ENCODE results near the gene BTN1A1. TPM values are rescaled to one million over a fixed set of nuclear protein-coding genes. Genes with fewer than 3 reads are reported as not detected.
A peak's percentile ranks its signal among the peaks of the same experiment; 100 is the strongest.

BTN1A1 gene
- total and polyA plus RNA-seq, 9 of the 15 experiments (the other 6 are each of a cell fraction or from before 2014, with no cell fraction given), result 0.01 to 0.15 (median 0.06) TPM; not detected in 4

- TF ChIP-seq THAP12 (CRISPR knock-in tag; IDR thresholded peaks at IDR 0.05) (0 out of 2 replicates have a peak, but pooled peaks have one; percentile 47), PPARD (CRISPR knock-in tag; IDR thresholded peaks at IDR 0.05) (no peak), MAFG (tag; conservative IDR thresholded peaks at IDR 0.05) (no peak; the same call in 1 of the 2 replicates), USF1 (CRISPR knock-in tag; IDR thresholded peaks at IDR 0.05) (no peak), TAL1 (IDR thresholded peaks at IDR 0.05) (no peak; the same call in 1 of the 2 replicates), L3MBTL2 (IDR thresholded peaks at IDR 0.05) (peak; percentile 48; the same call in 1 of the 2 replicates), NFATC3 (IDR thresholded peaks at IDR 0.05) (peak; percentile 89), E2F5 (CRISPR knock-in tag; IDR thresholded peaks at IDR 0.05) (peak; percentile 72; the same call in 1 of the 2 replicates), CBX3 (IDR thresholded peaks at IDR 0.05; ENCODE audit: borderline replicate concordance in 1 of 2, low read length in 2 of 2) (0 out of 3 replicates have a peak, but pooled peaks of 1 of the 2 experiments have one; percentile 34), VEZF1 (CRISPR knock-in tag; IDR thresholded peaks at IDR 0.05) (peak; percentile 69), CHAMP1 (IDR thresholded peaks at IDR 0.05) (peak; percentile 33), THRA (IDR thresholded peaks at IDR 0.05) (no peak), ZBTB49 (CRISPR knock-in tag; IDR thresholded peaks at IDR 0.05; ENCODE audit: borderline replicate concordance) (no peak)
Observed at GRCh38 chr6:26537846-26538571, 37.9 kb downstream of the BTN1A1 start, which contains the start of gene HMGN4 (continued).
